Measurements from ENCODE around the gene CDH24. TPM values are rescaled to one million over a fixed set of nuclear protein-coding genes. Genes with fewer than 3 reads are reported as not detected.

CDH24 gene
- total and polyA plus RNA-seq, 2 experiments from 2014 or later: 8.6 to 13.4 TPM

DNA sequence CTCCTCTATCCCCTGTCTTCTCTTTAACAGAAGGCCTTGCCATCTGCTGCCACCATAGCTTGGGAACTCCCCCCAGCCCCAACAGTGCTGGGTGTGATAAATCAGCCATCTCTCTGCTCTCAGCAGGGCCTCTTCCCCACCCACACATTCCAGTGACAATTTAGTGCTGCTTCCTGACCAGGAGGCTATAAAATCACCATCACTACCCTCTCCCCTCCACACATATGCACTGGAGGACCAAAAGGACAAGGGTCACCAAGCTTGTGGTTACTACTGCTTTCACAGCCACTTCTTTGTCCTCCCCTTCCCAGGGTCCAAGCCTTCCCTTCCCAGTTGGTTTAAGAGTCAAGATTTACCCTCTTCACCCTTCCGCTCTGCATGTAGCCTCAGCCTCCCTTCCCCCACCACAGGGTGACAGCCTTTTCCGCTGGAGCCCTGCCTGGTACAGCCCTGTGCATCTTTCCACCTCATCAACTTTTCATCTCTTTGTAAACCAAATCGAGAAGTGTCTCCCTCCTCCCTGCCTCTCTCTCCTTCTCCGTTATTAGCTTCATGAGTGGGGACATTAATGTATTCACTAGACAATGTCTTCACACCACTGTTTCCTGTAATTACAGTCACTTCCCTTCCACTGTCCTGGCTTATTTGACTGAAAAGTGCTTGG lies 32.0 kb downstream of the CDH24 start:
- no peak for DNase-seq (ENCODE audit: low read depth in 1 of 2, low spot score in 1 of 2)
- Histone ChIP-seq H3K36me3 (peaks cover 8% of the 10 kb centered on the region), H3K27ac (peak overlapping the region; percentile 30), H3K4me1 (ENCODE audit: low read depth) (peaks cover 4% of the 10 kb centered on the region), H3K9me3 (ENCODE audit: low read depth) (no peaks in the 10 kb centered on the region), H3K27me3 (no peaks in the 10 kb centered on the region), H3K4me3 (no peak overlapping the region)
- TF ChIP-seq CTCF (IDR thresholded peaks at IDR 0.05; ENCODE audit: low read depth, low read length): no peak

DNA sequence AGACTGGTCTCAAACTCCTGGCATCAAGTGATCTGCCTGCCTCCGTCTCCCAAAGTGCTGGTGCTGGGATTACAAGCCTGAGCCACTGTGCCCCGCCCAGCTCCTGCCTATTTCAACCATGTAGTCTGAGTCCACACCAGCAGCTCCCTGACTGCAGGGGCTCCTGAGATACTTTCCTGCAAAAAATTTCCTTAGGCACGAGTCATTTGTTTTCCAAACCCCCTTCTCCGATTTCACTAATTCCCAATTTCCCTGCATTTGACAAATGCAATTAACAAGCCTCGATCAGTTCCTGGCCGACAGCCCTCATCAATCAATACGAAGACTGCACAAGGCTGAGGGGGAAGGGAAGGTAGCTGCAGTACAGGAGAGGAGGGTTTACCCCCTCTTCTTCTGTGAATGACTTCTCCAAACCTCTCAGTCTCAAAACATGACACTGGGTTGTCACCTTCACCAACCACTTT lies 32.7 kb downstream of the CDH24 start:
- no peak for TF ChIP-seq CTCF (IDR thresholded peaks at IDR 0.05; ENCODE audit: low read depth, low read length)
- H3K36me3 ChIP-seq: peaks cover 8% of the 10 kb centered on the region
- no peaks in the 10 kb centered on the region for H3K27me3 ChIP-seq
- no peaks in the 10 kb centered on the region for H3K9me3 ChIP-seq (ENCODE audit: low read depth)
- H3K4me3 ChIP-seq: no peak overlapping the region
- peaks cover 4% of the 10 kb centered on the region for H3K4me1 ChIP-seq (ENCODE audit: low read depth)
- no peak for DNase-seq (ENCODE audit: low read depth in 1 of 2, low spot score in 1 of 2)
- peak overlapping the region; percentile 30 for H3K27ac ChIP-seq

GRCh38 chr14:23023795-23024152 lies 33.5 kb downstream of the CDH24 start:
- Histone ChIP-seq H3K36me3 (peaks cover 5% of the 10 kb centered on the region), H3K27ac (no peak overlapping the region), H3K4me3 (no peak overlapping the region), H3K4me1 (ENCODE audit: low read depth) (peaks cover 4% of the 10 kb centered on the region), H3K27me3 (no peaks in the 10 kb centered on the region), H3K9me3 (ENCODE audit: low read depth) (no peaks in the 10 kb centered on the region)
- no peak for DNase-seq (ENCODE audit: low read depth in 1 of 2, low spot score in 1 of 2)
- no peak for TF ChIP-seq CTCF (IDR thresholded peaks at IDR 0.05; ENCODE audit: low read depth, low read length)

GRCh38 chr14:23023022-23023794 lies 34.1 kb downstream of the CDH24 start:
- Histone ChIP-seq H3K4me3 (no peak overlapping the region), H3K27me3 (no peaks in the 10 kb centered on the region), H3K27ac (peak overlapping the region; percentile 39), H3K4me1 (ENCODE audit: low read depth) (peaks cover 4% of the 10 kb centered on the region), H3K36me3 (no peaks in the 10 kb centered on the region), H3K9me3 (ENCODE audit: low read depth) (no peaks in the 10 kb centered on the region)
- no peak for DNase-seq (ENCODE audit: low read depth in 1 of 2, low spot score in 1 of 2)
- TF ChIP-seq CTCF (IDR thresholded peaks at IDR 0.05; ENCODE audit: low read depth, low read length): no peak

DNA sequence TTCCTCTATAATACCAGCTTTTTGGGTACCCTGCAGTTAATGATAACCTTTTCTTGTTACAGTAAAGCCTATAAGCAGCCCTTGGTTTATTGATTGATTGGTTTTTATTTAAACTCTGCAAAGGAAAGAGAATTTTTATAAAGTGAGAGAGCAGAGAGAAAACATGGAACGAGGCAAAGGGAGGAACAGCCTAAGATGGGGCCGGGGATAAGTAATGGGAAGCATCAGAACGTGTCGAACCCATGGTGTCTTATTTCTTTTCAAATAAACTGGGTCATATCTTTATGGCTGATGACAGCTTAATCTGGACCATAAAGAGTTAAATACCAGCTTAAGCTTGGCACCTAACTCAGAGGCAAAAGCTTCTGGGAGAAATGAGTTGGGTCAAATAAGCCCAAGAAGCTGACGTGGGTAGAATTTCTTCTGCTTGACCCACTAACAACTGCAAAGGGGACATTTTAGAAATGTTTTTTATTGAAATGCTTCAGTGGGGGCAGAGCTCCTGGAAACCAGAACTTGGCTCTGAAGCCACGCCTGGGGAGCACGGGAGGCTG lies 35.4 kb downstream of the CDH24 start:
- TF ChIP-seq CTCF (IDR thresholded peaks at IDR 0.05; ENCODE audit: low read depth, low read length): no peak
- H3K4me1 ChIP-seq (ENCODE audit: low read depth): peaks cover 4% of the 10 kb centered on the region

More for the DNA sequence above, 35.4 kb downstream of the CDH24 start:
- Histone ChIP-seq H3K36me3 (no peaks in the 10 kb centered on the region), H3K4me3 (no peak overlapping the region), H3K9me3 (ENCODE audit: low read depth) (no peaks in the 10 kb centered on the region), H3K27ac (no peak overlapping the region), H3K27me3 (no peaks in the 10 kb centered on the region)
- DNase-seq (ENCODE audit: low read depth in 1 of 2, low spot score in 1 of 2): no peak

All from cardiac muscle cell (in vitro differentiated cells and primary cell).